ACHN (cell line): ENCODE results near the gene CLDN25.
A peak's percentile ranks its signal among the peaks of the same experiment; 100 is the strongest.
"Not testable (repeated sequence)": the region's sequence is repeated elsewhere in the genome, so short reads cannot be mapped to it uniquely, and the experiment has no call there.

Source experiments
- DNase-seq: peaks from one replicate; pipeline ENCODE4 v3.0.0-alpha.2; 2015
- in situ Hi-C: cut with HindIII; loops from 2 replicates; pipeline ENCODE4 v1.10.0; 2017; ENCODE audit warnings: low sequenced_read_pairs, low pct_ligation_motif_present, low pct_unique_long_range_greater_than_20kb

CLDN25 gene

DNA sequence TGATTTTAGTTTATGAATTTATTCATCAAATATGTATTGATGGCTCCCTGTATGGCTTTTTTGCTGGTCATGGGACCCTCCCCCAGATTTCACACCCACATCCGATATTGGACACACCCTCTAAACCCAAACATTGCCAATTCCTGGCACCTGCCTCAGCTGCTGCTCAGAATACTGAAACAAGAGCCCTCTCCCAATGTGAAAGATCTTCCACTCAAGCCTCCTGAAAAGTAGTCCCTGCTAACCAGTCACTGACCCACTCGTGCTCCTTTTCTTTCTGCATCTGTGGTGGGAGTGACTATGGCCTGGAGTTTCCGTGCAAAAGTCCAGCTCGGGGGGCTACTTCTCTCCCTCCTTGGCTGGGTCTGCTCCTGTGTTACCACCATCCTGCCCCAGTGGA lies at the start of gene CLDN25:
Gene CLDN25, plus strand, starts transcription at position 301 of the 400 bp plus-strand sequence. Its CDS starts 0 bp downstream, at position 301.
- in situ Hi-C loops, result no loop called here
- no peak for DNase-seq

DNA sequence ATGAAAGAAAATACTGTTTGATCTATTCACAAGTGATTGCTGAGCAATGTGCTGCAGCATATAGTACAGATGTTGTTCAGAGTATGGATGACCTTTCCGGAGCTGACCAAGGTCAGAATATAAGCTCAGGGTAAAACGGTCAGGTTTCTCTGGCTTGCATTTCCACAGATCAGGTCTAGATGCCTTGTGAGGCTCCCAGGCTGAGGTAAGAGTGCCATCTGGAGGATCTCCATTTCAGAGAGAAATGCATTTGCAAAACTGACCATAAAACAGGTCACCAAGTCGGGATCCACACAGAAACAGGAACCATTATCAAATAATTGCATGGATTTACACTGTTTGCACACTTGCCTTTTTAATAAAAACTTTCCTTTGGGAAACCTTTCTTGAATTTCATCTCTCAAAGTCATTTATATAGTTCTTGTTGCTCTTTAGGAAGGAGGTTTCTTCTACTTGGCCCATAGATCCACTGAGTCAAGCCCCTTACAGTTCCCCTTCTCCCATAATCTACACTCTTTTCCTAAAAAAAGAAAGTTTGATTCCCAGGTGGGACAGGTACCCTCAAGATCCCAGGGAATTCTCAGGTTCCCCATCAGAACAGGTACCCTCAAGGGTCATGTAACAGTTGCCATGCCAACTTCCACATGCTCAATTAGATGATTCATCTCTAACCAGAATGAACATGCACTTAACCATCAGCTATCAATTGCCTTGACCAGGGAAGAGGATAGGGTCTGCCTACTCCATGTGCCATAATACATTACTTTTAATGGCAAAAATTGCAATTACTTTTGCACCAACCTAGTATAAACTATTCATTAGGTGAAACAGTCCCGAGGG lies 48.5 kb upstream of the CLDN25 start:
- DNase-seq, result peak; percentile 49
- in situ Hi-C loops, result no loop called here

DNA sequence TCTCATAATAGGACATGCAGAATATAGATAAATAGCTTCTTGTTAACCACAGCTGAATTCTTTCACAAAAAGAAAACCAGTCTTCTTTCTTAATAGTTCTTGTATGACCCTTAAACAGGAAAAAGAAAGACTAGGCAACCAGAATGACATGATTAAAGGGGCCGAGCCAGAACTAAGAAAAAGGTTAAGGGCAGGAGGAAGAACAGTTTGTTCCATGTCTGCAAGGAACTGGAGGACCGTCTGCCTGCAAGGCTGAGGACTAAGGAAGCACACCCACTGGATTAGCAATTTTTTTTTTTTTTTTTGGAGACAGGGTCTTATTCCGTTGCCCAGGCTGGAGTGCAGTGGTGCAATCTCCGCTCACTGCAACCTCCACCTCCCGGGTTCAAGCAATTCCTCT lies 47.5 kb upstream of the CLDN25 start:
- DNase-seq, result no peak
- in situ Hi-C loops, result no loop called here

DNA sequence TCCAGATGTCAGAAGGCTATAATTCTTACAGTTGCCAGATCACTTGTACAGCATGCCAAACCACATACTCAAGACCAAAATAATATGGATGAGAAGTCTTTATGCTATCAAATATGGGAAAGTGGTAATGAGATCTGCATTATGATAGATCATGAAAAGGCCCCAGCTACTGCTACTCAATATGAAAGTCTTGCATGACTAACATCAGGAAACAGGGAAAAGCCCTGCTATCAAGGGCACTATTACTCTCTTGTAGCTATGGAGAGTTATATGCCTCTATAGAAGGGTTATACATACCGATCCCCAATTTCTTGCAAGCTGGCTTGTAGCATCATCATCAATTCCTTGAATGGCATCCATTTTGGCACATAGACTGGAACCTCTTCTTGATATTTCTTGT lies 43.3 kb upstream of the CLDN25 start:
- DNase-seq, result no peak
- in situ Hi-C loops, result no loop called here

DNA sequence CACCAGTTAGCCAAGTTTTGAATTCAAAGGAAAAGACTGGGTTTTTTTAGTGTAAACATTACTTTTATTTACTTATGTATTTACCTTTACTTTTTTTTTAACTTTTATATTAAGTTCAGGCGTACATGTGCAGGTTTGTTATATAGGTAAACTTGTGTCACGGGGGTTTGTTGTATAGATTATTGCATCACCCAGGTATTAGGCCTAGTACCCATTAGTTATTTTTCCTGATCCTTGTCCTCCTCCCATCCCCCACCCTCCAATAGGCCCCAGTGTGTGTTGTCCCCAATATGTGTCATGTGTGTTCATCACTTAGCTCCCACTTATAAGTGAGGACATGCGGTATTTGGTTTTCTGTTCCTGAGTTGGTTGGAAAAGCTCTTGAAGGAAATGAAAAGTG lies 26.7 kb upstream of the CLDN25 start:
- no peak for DNase-seq
- in situ Hi-C loops, result no loop called here

DNA sequence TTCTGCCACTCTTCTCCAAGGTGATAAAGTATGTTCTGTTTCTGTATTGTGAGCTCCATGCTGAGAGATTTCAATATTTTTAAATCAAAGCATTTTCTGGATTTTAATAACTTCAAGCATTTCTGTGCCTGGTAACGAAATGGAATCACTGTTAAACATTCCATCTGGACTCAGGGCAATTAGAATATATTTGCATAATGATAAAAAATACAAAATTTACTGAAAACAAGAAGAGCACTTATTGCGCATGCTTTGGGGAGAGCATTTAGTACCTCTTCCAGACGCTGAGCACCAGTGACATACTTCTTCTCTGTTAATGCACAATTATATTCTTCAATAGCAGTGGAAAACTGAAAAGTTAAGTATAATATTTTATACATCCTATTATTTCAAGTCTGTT lies 19.4 kb upstream of the CLDN25 start:
- no peak for DNase-seq
- in situ Hi-C loops, result no loop called here

DNA sequence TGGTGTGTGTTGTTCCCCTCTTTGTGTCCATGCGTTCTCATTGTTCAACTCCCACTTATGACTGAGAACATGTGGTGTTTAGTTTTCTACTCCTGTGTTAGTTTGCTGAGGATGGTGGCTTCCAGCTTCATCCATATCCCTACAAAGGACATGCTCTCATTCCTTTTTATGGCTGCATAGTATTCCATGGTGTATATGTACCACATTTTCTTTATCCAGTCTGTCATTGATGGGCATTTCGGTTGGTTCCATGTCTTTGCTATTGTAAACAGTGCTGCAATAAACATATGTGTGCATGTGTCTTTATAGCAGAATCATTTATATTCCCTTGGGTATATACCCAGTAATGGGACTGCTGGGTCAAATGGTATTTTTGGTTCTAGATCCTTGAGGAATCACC lies 16.6 kb upstream of the CLDN25 start:
- DNase-seq, in situ Hi-C loops: not testable (repeated sequence)

DNA sequence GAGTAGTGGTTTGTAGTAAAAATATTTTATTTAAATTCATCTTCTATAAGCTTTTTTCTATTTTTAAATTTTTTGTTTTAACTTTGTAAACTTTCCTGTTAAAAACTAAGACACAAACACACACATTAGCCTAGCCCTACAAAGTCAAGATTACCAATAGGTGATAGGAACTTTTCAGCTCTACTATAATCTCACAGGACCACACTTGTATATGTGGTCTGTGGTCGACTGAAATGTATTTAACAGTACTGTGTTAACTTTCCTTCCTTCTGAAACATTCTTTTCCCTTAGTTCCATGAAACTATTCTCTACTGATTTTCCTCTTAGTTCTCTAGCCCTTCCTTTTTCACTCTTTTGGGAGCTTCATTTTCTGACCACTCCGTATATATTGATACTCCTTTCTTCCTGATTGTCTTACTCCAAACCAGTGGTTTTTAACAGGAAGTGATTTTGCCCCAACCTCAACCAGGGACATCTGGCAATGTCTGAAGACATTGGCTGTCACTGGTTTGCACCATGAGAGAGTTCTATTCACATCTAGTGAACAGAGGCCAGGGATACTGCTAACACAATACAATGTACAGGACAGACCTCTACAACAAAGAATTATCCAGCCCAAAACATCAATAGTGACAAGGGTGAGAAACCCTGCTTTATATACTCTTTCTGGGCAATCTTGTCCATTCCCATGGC lies 14.9 kb upstream of the CLDN25 start:
- in situ Hi-C loops, result no loop called here
- DNase-seq, result no peak

DNA sequence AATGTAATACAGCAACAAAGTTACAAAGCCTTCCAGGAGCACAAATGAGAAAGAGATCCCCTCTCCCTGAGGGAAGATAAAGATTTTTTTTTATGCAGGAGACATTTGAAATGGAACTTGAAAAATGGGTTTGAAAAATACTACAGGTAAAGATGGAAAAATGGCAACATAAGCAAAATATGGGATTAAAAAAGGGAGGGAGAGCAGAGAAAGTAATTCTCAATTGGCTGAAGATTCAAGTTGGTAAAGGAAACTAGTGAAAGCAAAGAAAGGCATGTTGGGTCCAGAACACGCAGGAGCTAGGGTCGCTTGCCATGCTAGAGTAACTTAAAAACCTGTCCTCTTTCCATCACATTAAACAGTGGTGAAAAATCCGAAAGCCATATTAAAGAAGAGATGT lies 7.6 kb upstream of the CLDN25 start:
- in situ Hi-C loops, result no loop called here

DNA sequence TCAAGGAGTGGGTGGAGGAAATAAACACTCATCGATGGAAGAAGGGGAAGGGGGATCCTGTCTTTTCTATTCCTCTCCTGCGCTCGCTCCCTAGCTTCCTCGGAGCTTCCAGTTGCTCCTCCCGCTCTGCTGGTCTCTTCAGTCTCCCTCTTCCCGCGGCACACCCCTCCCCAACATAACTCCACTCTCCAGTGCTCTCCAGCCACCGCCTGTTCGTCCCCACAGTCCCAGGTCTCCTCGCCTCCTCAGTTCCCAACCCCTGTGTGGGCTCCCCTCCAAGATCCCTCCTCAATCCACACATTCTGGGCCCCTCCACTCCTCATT lies 6.5 kb upstream of the CLDN25 start:
- DNase-seq, result peak; percentile 30
- in situ Hi-C loops, result no loop called here

More for the DNA sequence above, 7.6 kb upstream of the CLDN25 start:
- DNase-seq, result no peak

DNA sequence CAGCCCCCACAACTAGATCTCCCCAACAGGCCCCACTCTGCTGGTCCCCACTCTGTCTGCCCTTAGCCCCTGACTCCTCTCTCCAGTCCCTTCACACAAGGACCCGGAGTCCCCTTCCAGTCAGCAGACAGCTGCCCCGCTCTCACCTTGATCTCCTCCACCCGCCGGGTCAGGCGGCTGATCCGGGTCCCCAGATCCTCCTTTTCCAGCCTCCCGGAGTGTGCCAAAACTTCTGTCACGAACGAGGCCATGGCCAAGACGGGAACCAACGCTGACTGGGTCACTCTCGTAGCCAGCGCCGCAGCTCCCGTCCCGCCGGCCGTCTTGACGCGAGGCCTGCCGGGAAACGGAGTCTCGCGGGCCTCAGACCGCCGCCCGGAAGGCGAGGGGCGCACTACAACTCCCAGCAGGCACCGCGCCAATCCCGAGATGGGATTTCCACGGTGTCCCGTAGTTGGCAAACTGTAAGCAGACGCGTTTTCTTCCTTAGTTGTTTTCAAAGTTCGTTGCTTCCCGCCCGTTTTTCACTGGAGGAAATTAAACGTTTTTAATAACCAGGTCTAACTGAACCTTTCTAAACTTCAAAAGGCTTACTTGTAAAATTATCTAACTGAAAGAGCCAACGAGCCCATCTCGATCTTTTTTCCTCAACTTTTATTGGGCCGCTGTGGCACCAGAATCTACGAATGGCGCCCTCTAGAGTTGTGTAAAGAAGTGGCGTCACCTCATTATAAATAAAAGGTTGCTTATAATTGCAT lies 6.0 kb upstream of the CLDN25 start, which contains the start of gene ZW10:
Gene ZW10, minus strand, starts transcription at position 277 of the 758 bp plus-strand sequence. Its CDS starts 26 bp downstream, at position 251.
- DNase-seq, result peak; percentile 95
- in situ Hi-C loops, result no loop called here

DNA sequence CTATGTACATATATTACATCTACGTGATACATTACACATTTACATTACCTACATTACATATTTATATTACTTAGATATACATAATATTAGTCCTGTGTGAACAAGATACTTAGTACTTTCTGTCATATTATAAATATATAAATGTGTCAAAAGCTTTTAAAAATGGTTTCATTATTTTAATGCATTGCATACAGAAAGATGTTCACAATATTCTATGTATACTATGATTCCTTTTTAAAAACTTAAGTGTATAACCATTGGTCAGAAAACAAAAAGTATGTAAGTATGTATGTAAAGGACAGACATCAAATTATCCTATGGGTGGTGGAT lies 5.5 kb upstream of the CLDN25 start:
- no peak for DNase-seq
- in situ Hi-C loops, result no loop called here

DNA sequence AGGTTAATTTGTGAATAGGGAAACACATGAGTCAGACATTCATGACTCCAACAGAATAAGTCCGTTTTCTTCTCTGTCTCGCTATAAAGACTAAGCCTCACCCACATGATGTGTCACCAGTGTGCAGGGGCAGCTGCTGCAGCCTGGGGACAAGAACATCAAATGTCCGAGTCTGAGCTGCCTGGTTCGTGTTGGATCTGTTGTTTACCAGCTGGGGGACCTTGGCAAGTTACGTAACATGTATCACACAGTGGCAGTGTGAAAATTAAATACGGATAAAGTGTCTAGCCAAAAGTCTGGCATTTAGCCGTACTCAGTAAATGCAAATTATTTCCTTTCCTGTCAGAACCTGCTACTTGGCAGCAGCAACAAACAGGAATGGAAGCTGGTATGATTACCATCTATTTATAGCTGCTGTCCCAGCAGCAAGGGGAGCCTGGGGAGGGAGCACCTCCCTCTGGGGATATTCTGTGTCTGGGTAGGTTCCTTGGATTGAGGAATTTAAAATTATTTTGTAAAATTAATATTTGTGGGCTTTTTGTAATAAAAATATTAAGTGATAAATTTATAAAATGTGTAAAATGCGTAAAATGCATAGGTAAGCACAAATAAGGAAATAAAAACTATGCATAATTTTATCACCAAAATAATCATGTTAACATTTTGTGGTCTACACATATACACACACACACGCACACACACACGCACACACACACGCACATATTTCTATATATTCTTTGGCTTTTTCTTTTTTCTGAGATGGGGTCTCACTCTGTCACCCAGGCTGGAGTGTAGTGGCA lies 1.3 kb upstream of the CLDN25 start:
- in situ Hi-C loops, result no loop called here
- peak; percentile 34 for DNase-seq

DNA sequence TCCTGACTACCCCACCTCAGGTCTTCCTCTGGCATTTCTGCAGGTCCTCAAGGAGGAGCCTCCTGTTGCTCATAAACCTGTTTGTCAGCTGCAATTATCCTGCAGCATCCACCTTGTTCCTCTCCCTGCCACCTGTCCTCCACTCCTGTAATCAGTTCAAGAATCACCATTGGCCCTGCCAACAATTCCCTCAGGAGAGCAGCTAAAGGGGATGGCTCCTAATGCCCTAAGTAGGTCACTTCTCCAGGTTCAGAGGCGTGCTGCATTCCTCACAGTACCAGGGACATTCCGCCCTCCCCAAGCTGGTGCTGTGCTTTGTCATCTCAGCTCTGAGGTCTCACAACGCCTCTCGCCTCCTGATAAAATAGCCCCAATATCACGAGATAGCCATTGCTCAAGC lies 2.1 kb downstream of the CLDN25 start:
- in situ Hi-C loops, result no loop called here
- DNase-seq, result no peak

DNA sequence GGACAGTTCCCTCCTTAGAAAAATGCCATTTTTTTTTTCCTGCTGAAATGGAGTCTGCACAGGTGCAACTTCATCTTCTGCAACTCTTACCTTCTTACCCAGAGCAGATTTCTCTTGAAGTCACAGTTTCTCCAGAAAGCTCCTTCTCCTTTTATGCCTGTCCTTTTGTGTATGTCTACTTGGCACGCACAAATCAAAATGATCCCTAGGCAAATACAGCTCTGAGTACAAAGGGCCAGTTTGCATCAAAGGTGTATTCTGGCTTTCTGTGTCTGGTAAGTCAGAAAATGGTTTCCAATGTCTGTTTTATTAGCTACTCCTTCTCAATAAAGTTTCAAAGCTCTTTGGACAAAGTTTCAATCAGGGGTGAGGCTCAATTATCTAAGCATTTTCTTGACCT lies 2.5 kb downstream of the CLDN25 start:
- no peak for DNase-seq
- in situ Hi-C loops, result no loop called here

DNA sequence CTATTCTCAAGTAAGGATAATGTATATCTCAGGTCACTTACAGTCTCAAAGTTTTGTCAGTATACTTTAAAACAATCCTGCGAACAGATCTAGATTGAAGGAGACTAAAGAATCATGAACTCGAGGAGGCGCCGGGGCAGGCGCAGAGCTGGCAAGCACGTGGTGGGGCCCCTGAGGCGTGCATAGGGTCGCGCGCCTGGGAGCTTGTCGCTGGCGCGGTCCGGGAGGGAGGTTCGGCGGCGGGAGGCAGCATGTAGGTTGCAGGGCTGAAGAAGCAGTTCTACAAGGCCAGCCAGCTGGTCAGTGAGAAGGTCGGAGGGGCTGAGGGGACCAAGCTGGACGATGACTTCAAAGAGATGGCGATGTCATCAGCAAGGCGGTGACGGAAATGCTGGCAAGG lies 9.4 kb downstream of the CLDN25 start:
- in situ Hi-C loops, DNase-seq: not testable (repeated sequence)

DNA sequence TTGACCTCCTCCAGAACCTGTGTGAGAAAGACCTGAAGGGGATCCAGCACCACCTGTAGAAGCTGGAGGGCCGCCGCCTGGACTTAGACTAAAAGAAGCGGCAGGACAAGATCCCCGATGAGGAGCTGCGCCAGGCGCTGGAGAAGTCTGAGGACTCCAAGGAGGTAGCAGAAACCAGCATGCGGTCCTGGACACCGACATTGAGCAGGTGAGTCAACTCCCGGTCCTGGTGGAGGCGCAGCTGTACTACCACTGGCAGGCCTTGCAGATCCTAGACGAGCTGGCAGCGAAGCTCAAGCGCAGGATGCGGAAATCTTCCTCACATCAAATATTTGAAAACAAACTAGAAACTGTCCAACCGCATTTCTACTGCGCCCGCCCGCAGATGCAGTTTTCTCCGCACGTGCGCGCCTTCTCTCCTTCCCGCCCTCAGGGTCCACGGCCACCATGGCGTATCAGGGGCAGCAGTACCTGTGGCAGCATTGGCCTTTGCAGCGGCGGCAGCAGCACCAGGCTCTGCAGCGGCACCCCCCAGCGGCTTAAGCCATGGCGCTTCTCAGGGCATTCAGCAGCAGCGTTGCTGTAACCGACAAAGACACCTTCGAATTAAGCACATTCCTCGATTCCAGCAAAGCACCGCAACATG lies 10.2 kb downstream of the CLDN25 start:
- in situ Hi-C loops, result no loop called here
- DNase-seq, result no peak

DNA sequence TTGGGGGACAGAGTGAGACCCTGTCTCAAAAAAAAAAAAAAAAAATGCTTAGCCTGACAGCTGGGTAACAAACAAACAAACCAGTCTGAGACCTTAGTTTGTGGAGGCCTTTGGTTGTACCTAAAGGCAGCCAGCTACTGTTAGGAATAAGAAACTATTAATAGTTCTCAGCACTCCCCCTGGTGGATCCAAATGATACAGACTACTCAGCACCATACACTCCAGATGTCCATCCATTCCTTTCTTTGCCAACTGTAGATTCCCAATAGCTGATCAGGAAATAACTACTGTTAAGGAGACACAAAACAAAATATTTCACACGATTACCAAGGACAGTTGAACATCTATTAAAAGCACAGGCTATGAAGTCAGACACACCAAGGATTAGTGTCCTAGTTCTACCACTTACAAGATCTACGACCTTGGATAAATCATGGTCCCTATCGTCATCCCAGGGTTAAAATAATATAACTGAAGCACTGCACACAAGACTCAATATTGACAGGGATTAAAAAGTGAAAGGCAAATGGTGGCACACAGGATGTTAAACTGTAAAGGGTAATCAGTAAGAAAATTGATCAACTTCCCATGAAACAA lies 17.2 kb downstream of the CLDN25 start:
- in situ Hi-C loops, result no loop called here
- peak; percentile 33 for DNase-seq
